ENCODE results near the gene TM7SF3.

TM7SF3 gene

DNA sequence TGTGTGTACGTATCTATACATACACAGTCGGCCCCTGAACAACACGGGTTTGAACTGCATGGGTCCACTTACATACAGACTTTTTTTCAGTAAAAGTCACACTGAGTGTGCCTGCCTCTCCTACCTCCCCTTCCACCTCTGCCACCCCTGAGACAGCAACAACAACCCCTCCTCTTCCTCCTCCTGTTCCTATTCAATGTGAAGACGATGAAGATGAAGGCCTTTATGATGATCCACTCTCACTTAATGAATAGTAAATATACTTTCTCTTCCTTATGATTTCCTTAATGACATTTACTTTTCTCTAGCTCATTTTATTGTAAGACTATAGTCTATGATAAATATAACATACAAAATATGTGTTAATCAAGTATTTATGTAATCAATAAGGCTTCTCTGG, 25.5 kb downstream of the TM7SF3 start:
- no peak overlapping the region for H3K9ac ChIP-seq (ENCODE audit: low read length in 5 of 5)
- no peaks in the 10 kb centered on the region for H3K9me3 ChIP-seq (ENCODE audit: control insufficient read depth in 5 of 5, low read length in 5 of 5)
- peaks cover 0 to 4% (median 3%) of the 10 kb centered on the region in 5 donors for H3K4me1 ChIP-seq (ENCODE audit: control insufficient read depth in 5 of 5, insufficient read depth in 5 of 5, low read length in 5 of 5)
- no peaks in the 10 kb centered on the region for H3K27me3 ChIP-seq (ENCODE audit: control insufficient read depth in 5 of 5, insufficient read depth in 4 of 5, low read length in 5 of 5)
- H3K4me3 ChIP-seq (ENCODE audit: low read depth in 1 of 5, low read length in 5 of 5): no peak overlapping the region
- H3K36me3 ChIP-seq (ENCODE audit: control insufficient read depth in 5 of 5, insufficient read depth in 5 of 5, low read length in 5 of 5): peaks cover 10 to 26% (median 22%) of the 10 kb centered on the region in 5 donors
- H3K27ac ChIP-seq (ENCODE audit: low read depth, low read length): no peak overlapping the region

DNA sequence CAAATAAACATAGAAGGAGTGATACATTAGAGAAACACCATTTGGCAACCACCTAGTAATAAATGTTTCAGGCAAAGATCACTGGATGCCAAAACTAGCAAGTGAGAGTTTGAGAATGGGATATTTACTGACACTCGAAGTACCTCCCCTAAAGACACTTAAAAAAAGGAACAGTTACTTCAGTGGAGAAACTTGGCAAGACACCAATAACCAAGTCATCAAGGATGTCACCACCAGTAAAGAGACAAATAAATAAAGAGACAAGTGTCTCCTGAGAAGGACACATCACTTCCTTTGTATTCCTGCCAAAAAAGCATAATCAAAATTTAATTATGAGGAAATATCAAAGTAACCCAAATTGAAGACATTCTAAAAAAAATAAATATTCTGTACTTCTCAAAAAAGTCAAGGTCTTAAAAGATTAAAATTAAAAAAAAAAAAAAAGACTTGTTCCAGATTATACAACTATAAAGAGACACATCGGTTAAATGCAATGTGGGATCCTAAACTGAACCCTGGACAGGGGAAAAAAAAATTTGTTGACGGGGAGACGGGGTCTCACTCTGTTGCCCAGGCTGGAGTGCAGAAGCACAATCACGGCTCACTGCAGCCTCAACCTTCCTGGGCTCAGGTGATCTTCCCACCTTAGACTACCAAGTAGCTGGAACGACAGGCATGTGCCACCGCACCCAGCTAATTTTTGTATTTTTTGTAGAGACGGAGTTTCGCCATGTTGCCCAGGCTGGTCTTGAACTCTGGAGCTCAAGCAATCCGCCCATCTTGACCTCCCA, 26.4 kb downstream of the TM7SF3 start:
- Histone ChIP-seq H3K27ac (ENCODE audit: low read depth, low read length) (no peak overlapping the region), H3K27me3 (ENCODE audit: control insufficient read depth in 5 of 5, insufficient read depth in 4 of 5, low read length in 5 of 5) (no peaks in the 10 kb centered on the region), H3K9me3 (ENCODE audit: control insufficient read depth in 5 of 5, low read length in 5 of 5) (no peaks in the 10 kb centered on the region), H3K4me3 (ENCODE audit: low read depth in 1 of 5, low read length in 5 of 5) (no peak overlapping the region), H3K36me3 (ENCODE audit: control insufficient read depth in 5 of 5, insufficient read depth in 5 of 5, low read length in 5 of 5) (peaks cover 10 to 23% (median 17%) of the 10 kb centered on the region in 5 donors), H3K9ac (ENCODE audit: low read length in 5 of 5) (no peak overlapping the region), H3K4me1 (ENCODE audit: control insufficient read depth in 5 of 5, insufficient read depth in 5 of 5, low read length in 5 of 5) (peaks cover 0 to 4% (median 3%) of the 10 kb centered on the region in 5 donors)

- no peaks in the 10 kb centered on the region for H3K9me3 ChIP-seq (ENCODE audit: control insufficient read depth in 5 of 5, low read length in 5 of 5)
- H3K36me3 ChIP-seq (ENCODE audit: control insufficient read depth in 5 of 5, insufficient read depth in 5 of 5, low read length in 5 of 5): peaks cover 17 to 24% (median 21%) of the 10 kb centered on the region in 5 donors
- no peak overlapping the region for H3K9ac ChIP-seq (ENCODE audit: low read length in 5 of 5)
- peaks cover 0 to 4% (median 3%) of the 10 kb centered on the region in 5 donors for H3K4me1 ChIP-seq (ENCODE audit: control insufficient read depth in 5 of 5, insufficient read depth in 5 of 5, low read length in 5 of 5)
- H3K27ac ChIP-seq (ENCODE audit: low read depth, low read length): no peak overlapping the region
- H3K4me3 ChIP-seq (ENCODE audit: low read depth in 1 of 5, low read length in 5 of 5): no peak overlapping the region
- no peaks in the 10 kb centered on the region for H3K27me3 ChIP-seq (ENCODE audit: control insufficient read depth in 5 of 5, insufficient read depth in 4 of 5, low read length in 5 of 5)
These were observed 31.3 kb downstream of the TM7SF3 start for GRCh38 chr12:26982866-26983265.

GRCh38 chr12:26979733-26980132, 34.5 kb downstream of the TM7SF3 start:
- Histone ChIP-seq H3K9ac (ENCODE audit: low read length in 5 of 5) (no peak overlapping the region), H3K27ac (ENCODE audit: low read depth, low read length) (no peak overlapping the region), H3K27me3 (ENCODE audit: control insufficient read depth in 5 of 5, insufficient read depth in 4 of 5, low read length in 5 of 5) (no peaks in the 10 kb centered on the region), H3K36me3 (ENCODE audit: control insufficient read depth in 5 of 5, insufficient read depth in 5 of 5, low read length in 5 of 5) (peaks cover 20 to 44% (median 35%) of the 10 kb centered on the region in 5 donors), H3K9me3 (ENCODE audit: control insufficient read depth in 5 of 5, low read length in 5 of 5) (no peaks in the 10 kb centered on the region), H3K4me3 (ENCODE audit: low read depth in 1 of 5, low read length in 5 of 5) (no peak overlapping the region), H3K4me1 (ENCODE audit: control insufficient read depth in 5 of 5, insufficient read depth in 5 of 5, low read length in 5 of 5) (no peaks in the 10 kb centered on the region)

GRCh38 chr12:26978801-26979200, 35.4 kb downstream of the TM7SF3 start:
- Histone ChIP-seq H3K27ac (ENCODE audit: low read depth, low read length) (no peak overlapping the region), H3K4me1 (ENCODE audit: control insufficient read depth in 5 of 5, insufficient read depth in 5 of 5, low read length in 5 of 5) (no peaks in the 10 kb centered on the region), H3K36me3 (ENCODE audit: control insufficient read depth in 5 of 5, insufficient read depth in 5 of 5, low read length in 5 of 5) (peaks cover 25 to 46% (median 38%) of the 10 kb centered on the region in 5 donors)

GRCh38 chr12:26976687-26977086, 37.5 kb downstream of the TM7SF3 start:
- Histone ChIP-seq H3K4me3 (ENCODE audit: low read depth in 1 of 5, low read length in 5 of 5) (no peak overlapping the region), H3K4me1 (ENCODE audit: control insufficient read depth in 5 of 5, insufficient read depth in 5 of 5, low read length in 5 of 5) (no peaks in the 10 kb centered on the region), H3K27me3 (ENCODE audit: control insufficient read depth in 5 of 5, insufficient read depth in 4 of 5, low read length in 5 of 5) (no peaks in the 10 kb centered on the region), H3K9me3 (ENCODE audit: control insufficient read depth in 5 of 5, low read length in 5 of 5) (no peaks in the 10 kb centered on the region), H3K36me3 (ENCODE audit: control insufficient read depth in 5 of 5, insufficient read depth in 5 of 5, low read length in 5 of 5) (peaks cover 32 to 45% (median 35%) of the 10 kb centered on the region in 5 donors), H3K9ac (ENCODE audit: low read length in 5 of 5) (no peak overlapping the region), H3K27ac (ENCODE audit: low read depth, low read length) (no peak overlapping the region)

More at GRCh38 chr12:26978801-26979200, 35.4 kb downstream of the TM7SF3 start:
- Histone ChIP-seq H3K27me3 (ENCODE audit: control insufficient read depth in 5 of 5, insufficient read depth in 4 of 5, low read length in 5 of 5) (no peaks in the 10 kb centered on the region), H3K4me3 (ENCODE audit: low read depth in 1 of 5, low read length in 5 of 5) (no peak overlapping the region), H3K9ac (ENCODE audit: low read length in 5 of 5) (no peak overlapping the region), H3K9me3 (ENCODE audit: control insufficient read depth in 5 of 5, low read length in 5 of 5) (no peaks in the 10 kb centered on the region)

DNA sequence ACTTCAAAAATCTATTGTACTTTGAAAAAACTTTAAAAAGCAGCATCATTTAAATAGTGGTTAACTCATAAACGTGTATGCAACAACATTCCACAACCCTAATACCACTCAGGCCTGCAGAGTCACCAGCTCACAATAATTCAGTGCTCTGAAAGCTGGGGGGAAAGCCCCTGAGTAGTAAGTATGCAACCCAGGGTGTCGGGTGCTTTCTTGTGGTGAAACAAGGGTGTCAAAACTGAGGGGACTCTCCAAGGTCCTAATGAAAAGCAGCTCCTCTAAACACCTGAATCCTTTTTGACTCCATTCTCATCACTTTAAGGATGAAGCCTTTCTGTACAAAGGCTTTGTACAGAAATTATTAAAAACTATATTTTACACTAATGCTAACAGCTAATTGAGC, 42.2 kb downstream of the TM7SF3 start:
- no peak overlapping the region for H3K27ac ChIP-seq (ENCODE audit: low read depth, low read length)
- H3K4me3 ChIP-seq (ENCODE audit: low read depth in 1 of 5, low read length in 5 of 5): no peak overlapping the region
- no peaks in the 10 kb centered on the region for H3K27me3 ChIP-seq (ENCODE audit: control insufficient read depth in 5 of 5, insufficient read depth in 4 of 5, low read length in 5 of 5)
- no peaks in the 10 kb centered on the region for H3K4me1 ChIP-seq (ENCODE audit: control insufficient read depth in 5 of 5, insufficient read depth in 5 of 5, low read length in 5 of 5)
- H3K9me3 ChIP-seq (ENCODE audit: control insufficient read depth in 5 of 5, low read length in 5 of 5): no peaks in the 10 kb centered on the region
- H3K9ac ChIP-seq (ENCODE audit: low read length in 5 of 5): no peak overlapping the region
- peaks cover 26 to 47% (median 34%) of the 10 kb centered on the region in 5 donors for H3K36me3 ChIP-seq (ENCODE audit: control insufficient read depth in 5 of 5, insufficient read depth in 5 of 5, low read length in 5 of 5)

DNA sequence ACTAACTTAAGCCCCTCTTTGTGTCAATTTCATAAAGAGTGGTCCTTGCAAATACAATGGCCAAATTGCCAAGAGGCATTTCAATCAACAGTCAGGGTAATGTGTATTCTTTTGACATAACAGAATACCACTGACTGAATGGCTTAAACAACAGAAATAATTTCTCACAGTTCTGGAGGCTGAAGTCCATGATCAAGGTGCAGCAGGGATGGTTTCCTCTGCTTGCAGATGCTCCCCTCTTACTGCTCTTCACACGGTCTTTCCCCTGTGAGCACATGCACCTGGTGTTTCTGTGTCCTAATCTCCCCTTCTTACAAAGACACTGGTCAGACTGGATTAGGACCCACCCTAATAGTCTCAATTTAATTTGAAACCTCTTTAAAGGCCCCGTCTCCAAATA, 44.0 kb downstream of the TM7SF3 start:
- Histone ChIP-seq H3K4me3 (ENCODE audit: low read depth in 1 of 5, low read length in 5 of 5) (no peak overlapping the region), H3K27ac (ENCODE audit: low read depth, low read length) (no peak overlapping the region), H3K4me1 (ENCODE audit: control insufficient read depth in 5 of 5, insufficient read depth in 5 of 5, low read length in 5 of 5) (no peaks in the 10 kb centered on the region), H3K27me3 (ENCODE audit: control insufficient read depth in 5 of 5, insufficient read depth in 4 of 5, low read length in 5 of 5) (no peaks in the 10 kb centered on the region), H3K9me3 (ENCODE audit: control insufficient read depth in 5 of 5, low read length in 5 of 5) (no peaks in the 10 kb centered on the region), H3K36me3 (ENCODE audit: control insufficient read depth in 5 of 5, insufficient read depth in 5 of 5, low read length in 5 of 5) (peaks cover 18 to 40% (median 24%) of the 10 kb centered on the region in 5 donors), H3K9ac (ENCODE audit: low read length in 5 of 5) (no peak overlapping the region)

GRCh38 chr12:26966842-26967241, 47.3 kb downstream of the TM7SF3 start:
- peaks cover 18 to 38% (median 36%) of the 10 kb centered on the region in 5 donors for H3K36me3 ChIP-seq (ENCODE audit: control insufficient read depth in 5 of 5, insufficient read depth in 5 of 5, low read length in 5 of 5)
- H3K9me3 ChIP-seq (ENCODE audit: control insufficient read depth in 5 of 5, low read length in 5 of 5): no peaks in the 10 kb centered on the region
- no peaks in the 10 kb centered on the region for H3K27me3 ChIP-seq (ENCODE audit: control insufficient read depth in 5 of 5, insufficient read depth in 4 of 5, low read length in 5 of 5)
- H3K4me3 ChIP-seq (ENCODE audit: low read depth in 1 of 5, low read length in 5 of 5): no peak overlapping the region
- H3K27ac ChIP-seq (ENCODE audit: low read depth, low read length): no peak overlapping the region
- H3K9ac ChIP-seq (ENCODE audit: low read length in 5 of 5): no peak overlapping the region
- no peaks in the 10 kb centered on the region for H3K4me1 ChIP-seq (ENCODE audit: control insufficient read depth in 5 of 5, insufficient read depth in 5 of 5, low read length in 5 of 5)

DNA sequence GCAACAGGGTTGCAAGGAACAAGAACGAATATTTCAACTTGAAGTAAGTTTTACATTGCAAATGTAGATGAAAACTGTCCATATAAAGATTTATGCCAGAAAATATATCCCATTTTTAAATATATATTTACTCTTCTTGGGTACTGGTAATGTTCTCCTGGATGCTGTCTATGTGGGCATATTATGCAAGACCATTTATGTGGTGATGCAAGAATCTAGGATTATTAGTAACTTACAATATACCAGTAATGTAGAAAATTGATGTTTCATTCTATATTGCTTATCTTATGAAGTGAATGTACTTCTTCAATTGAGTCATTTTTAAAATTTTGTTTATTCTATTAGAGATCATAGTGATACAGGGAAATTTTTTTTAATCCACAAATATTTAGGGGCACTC, 50.8 kb downstream of the TM7SF3 start:
- Histone ChIP-seq H3K36me3 (ENCODE audit: control insufficient read depth in 5 of 5, insufficient read depth in 5 of 5, low read length in 5 of 5) (peaks cover 24 to 55% (median 31%) of the 10 kb centered on the region in 5 donors), H3K9ac (ENCODE audit: low read length in 5 of 5) (no peak overlapping the region), H3K9me3 (ENCODE audit: control insufficient read depth in 5 of 5, low read length in 5 of 5) (no peaks in the 10 kb centered on the region), H3K27ac (ENCODE audit: low read depth, low read length) (no peak overlapping the region), H3K27me3 (ENCODE audit: control insufficient read depth in 5 of 5, insufficient read depth in 4 of 5, low read length in 5 of 5) (no peaks in the 10 kb centered on the region), H3K4me3 (ENCODE audit: low read depth in 1 of 5, low read length in 5 of 5) (no peak overlapping the region), H3K4me1 (ENCODE audit: control insufficient read depth in 5 of 5, insufficient read depth in 5 of 5, low read length in 5 of 5) (no peaks in the 10 kb centered on the region)
